MM.1S (cell line): ENCODE measurements around the gene LCN12.

Experiments used
- DNase-seq: peaks from one replicate; pipeline ENCODE4 v3.0.0-alpha.2; 2015
- H2AFZ ChIP-seq: fragments of 300-600 bp; sonication (generic); 2 replicates; pipeline ENCODE4 v1.6.0; 2016; ENCODE audit warnings: antibody characterized with exemption, low read length
- H3F3A ChIP-seq: fragments of 300-600 bp; sonication (generic); 2 replicates; pipeline ENCODE4 v1.6.1; 2016; ENCODE audit warnings: mild to moderate bottlenecking, antibody characterized with exemption, low read length, moderate library complexity, mixed read lengths; ENCODE audit not compliant: insufficient read depth
- H3K27ac ChIP-seq: fragments of 300-600 bp; sonication (generic); 2 replicates; pipeline ENCODE4 v1.5.1; 2016; ENCODE audit warnings: mild to moderate bottlenecking, low read length
- H3K27me3 ChIP-seq: fragments of 300-600 bp; sonication (generic); replicated peaks from 2 replicates; pipeline ENCODE4 v1.6.0; 2016; ENCODE audit warnings: low read length; ENCODE audit not compliant: insufficient read depth
- H3K36me3 ChIP-seq: fragments of 300-600 bp; sonication (generic); replicated peaks from 2 replicates; pipeline ENCODE4 v1.6.1; 2016; ENCODE audit warnings: mild to moderate bottlenecking, low read length, mixed read lengths; ENCODE audit not compliant: insufficient read depth
- H3K4me1 ChIP-seq: fragments of 300-600 bp; sonication (generic); 2 replicates; pipeline ENCODE4 v1.6.1; 2016; ENCODE audit warnings: low read length, mixed read lengths
- H3K4me2 ChIP-seq: fragments of 300-600 bp; sonication (generic); 2 replicates; pipeline ENCODE4 v1.6.0; 2016; ENCODE audit warnings: low read depth, low read length
- H3K4me3 ChIP-seq: fragments of 300-600 bp; sonication (generic); 2 replicates; pipeline ENCODE4 v1.5.1; 2016; ENCODE audit warnings: low read length, mixed read lengths
- H3K79me2 ChIP-seq: fragments of 300-600 bp; sonication (generic); 2 replicates; pipeline ENCODE4 v1.6.1; 2016; ENCODE audit warnings: mixed run types, low read length, mixed read lengths
- H3K9ac ChIP-seq: fragments of 300-600 bp; sonication (generic); 2 replicates; pipeline ENCODE4 v1.6.1; 2016; ENCODE audit warnings: low read length, mixed read lengths
- H3K9me2 ChIP-seq: fragments of 300-600 bp; sonication (generic); replicated peaks from 2 replicates; pipeline ENCODE4 v1.6.1; 2016; ENCODE audit warnings: mild to moderate bottlenecking, low read length, mixed read lengths; ENCODE audit not compliant: insufficient read depth
- H3K9me3 ChIP-seq: fragments of 300-600 bp; sonication (generic); replicated peaks from 2 replicates; pipeline ENCODE4 v1.6.1; 2016; ENCODE audit warnings: mild to moderate bottlenecking, low read length, mixed read lengths; ENCODE audit not compliant: insufficient read depth
- H4K20me1 ChIP-seq: fragments of 300-600 bp; sonication (generic); 2 replicates; pipeline ENCODE4 v1.6.1; 2016; ENCODE audit warnings: mild to moderate bottlenecking, low read length, moderate library complexity, mixed read lengths; ENCODE audit not compliant: insufficient read depth
- CTCF ChIP-seq: fragments of 300-600 bp; sonication (generic); IDR thresholded peaks from 2 replicates; pipeline ENCODE4 v1.5.1; 2016; ENCODE audit warnings: antibody characterized with exemption, low read length, mixed read lengths
- EZH2 ChIP-seq: fragments of 300-600 bp; sonication (generic); optimal IDR thresholded peaks from 2 replicates; pipeline ENCODE3; 2017; ENCODE audit warnings: low read depth, mild to moderate bottlenecking, antibody characterized with exemption, low read length, mixed read lengths
- EZH2phosphoT487 ChIP-seq: fragments of 300-600 bp; sonication (generic); IDR thresholded peaks from 2 replicates; pipeline ENCODE4 v1.6.1; 2018; ENCODE audit warnings: antibody characterized with exemption, low read length

The LCN12 gene

GRCh38 chr9:136951541-136952320 lies at the start of gene LCN12:
Gene LCN12, plus strand, starts transcription at chr9:136952273. Its CDS starts 55 bp downstream, at chr9:136952328.
- no peaks in the 10 kb centered on the region for H3F3A ChIP-seq
- H3K9me3 ChIP-seq = no peaks in the 10 kb centered on the region
- H3K79me2 ChIP-seq = no peaks in the 10 kb centered on the region
- H3K9ac ChIP-seq = no peak within 1 kb of the TSS
- no peak within 1 kb of the TSS for H3K27ac ChIP-seq
- H3K4me3 ChIP-seq = no peak within 1 kb of the TSS
- H4K20me1 ChIP-seq = no peaks in the 10 kb centered on the region
- H3K4me1 ChIP-seq = peaks cover 6% of the 10 kb centered on the region; the same call in 1 of the 2 replicates
- no peaks in the 10 kb centered on the region for H3K9me2 ChIP-seq
- no peak within 1 kb of the TSS for H2AFZ ChIP-seq
- DNase-seq = no peak
- H3K27me3 ChIP-seq = peaks cover 37% of the 10 kb centered on the region
- no peaks in the 10 kb centered on the region for H3K36me3 ChIP-seq
- no peak within 1 kb of the TSS for H3K4me2 ChIP-seq
- no peak for TF ChIP-seq CTCF

GRCh38 chr9:136903041-136903554 lies 49.0 kb upstream of the LCN12 start:
- Histone ChIP-seq H3K4me1 (peaks cover 51% of the 10 kb centered on the region), H3K9me2 (no peaks in the 10 kb centered on the region), H3K27me3 (no peaks in the 10 kb centered on the region), H3K9me3 (no peaks in the 10 kb centered on the region), H3F3A (peaks cover 52% of the 10 kb centered on the region), H3K4me2 (peak overlapping the region; percentile 80; the same call in 1 of the 2 replicates), H3K4me3 (0 out of 2 replicates have a peak overlapping the region, but pooled peaks have one; percentile 32), H3K9ac (peak overlapping the region; percentile 94), H3K79me2 (peaks cover 74% of the 10 kb centered on the region), H2AFZ (no peak overlapping the region), H3K36me3 (peaks cover 3% of the 10 kb centered on the region), H3K27ac (peak overlapping the region; percentile 99), H4K20me1 (no peaks in the 10 kb centered on the region)
- TF ChIP-seq EZH2phosphoT487 (no peak), EZH2 (no peak), CTCF (no peak)
- DNase-seq = no peak

GRCh38 chr9:136906266-136906665 lies 45.8 kb upstream of the LCN12 start:
- H3K27me3 ChIP-seq = no peaks in the 10 kb centered on the region
- no peak for DNase-seq
- no peak overlapping the region for H2AFZ ChIP-seq
- TF ChIP-seq EZH2phosphoT487 = no peak
- no peak for TF ChIP-seq CTCF
- no peak for TF ChIP-seq EZH2
- H3F3A ChIP-seq = peaks cover 20% of the 10 kb centered on the region
- H3K9me3 ChIP-seq = no peaks in the 10 kb centered on the region
- no peak overlapping the region for H3K4me2 ChIP-seq
- H3K27ac ChIP-seq = no peak overlapping the region
- peaks cover 3% of the 10 kb centered on the region for H3K36me3 ChIP-seq
- peaks cover 21% of the 10 kb centered on the region for H3K4me1 ChIP-seq
- no peak overlapping the region for H3K9ac ChIP-seq
- no peaks in the 10 kb centered on the region for H3K9me2 ChIP-seq
- no peak overlapping the region for H3K4me3 ChIP-seq
- H3K79me2 ChIP-seq = peaks cover 73% of the 10 kb centered on the region
- no peaks in the 10 kb centered on the region for H4K20me1 ChIP-seq
